Renal pelvis (tissue), 4 donors: ENCODE data around the gene DHFR2. TPM values are rescaled to one million over a fixed set of nuclear protein-coding genes. Genes with fewer than 3 reads are reported as not detected.

Experiments used
- DNase-seq: peaks from one replicate; pipeline ENCODE4 v3.0.0-alpha.2; 2013
- polyA plus RNA-seq, 3 donors: library from polyadenylated mRNA; unstranded; fragments of 120-200 nt; gene quantifications; one replicate each; pipeline ENCODE4 v1.2.1, GENCODE V29; 2013; ENCODE audit not compliant: insufficient read length in 3 of 3

The DHFR2 gene
- polyA plus RNA-seq, 3 donors = 9.0 to 11.7 (median 10.0) TPM

DNA sequence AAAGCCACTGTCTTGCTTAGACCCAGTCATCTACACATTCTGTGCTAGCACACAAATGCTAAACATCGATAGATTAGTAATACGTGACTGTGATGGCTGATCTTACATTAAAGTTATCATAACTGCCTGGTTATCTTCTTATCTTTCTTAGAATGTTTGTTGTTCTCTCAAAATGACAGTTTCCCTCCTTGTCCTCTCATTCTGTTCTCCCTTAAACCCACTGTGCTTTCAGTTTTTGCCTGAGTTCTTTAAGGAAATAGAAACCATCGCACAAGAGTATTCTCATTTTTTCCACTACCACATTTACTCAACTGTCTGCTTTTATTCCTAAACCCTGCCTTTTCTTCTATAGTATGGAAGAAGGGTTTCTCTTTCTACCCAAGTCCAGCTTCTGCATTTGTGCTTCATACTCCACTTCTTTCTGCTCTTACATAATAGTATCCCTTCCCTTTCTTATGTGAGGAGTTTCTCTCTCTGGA, 51.4 kb downstream of the DHFR2 start:
- DNase-seq = no peak

DNA sequence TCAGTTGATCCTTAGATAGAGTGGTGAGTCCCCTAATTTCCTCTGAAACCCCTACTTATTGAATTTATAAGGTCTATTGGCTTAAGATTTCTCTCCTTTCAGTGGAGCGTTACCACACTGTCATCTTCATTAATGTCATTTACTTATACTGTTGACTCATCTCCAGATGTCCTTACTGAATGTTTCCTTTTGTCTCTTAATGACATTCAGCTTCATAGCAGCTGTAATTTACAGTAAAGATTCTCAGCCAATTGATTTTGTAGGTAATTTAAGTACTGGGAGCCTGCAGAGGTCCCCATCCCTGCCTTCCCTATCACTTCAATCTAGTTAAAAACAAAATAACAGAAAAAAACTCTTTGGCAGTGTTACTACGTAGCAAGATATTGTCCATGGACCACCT, 53.1 kb downstream of the DHFR2 start:
- no peak for DNase-seq

DNA sequence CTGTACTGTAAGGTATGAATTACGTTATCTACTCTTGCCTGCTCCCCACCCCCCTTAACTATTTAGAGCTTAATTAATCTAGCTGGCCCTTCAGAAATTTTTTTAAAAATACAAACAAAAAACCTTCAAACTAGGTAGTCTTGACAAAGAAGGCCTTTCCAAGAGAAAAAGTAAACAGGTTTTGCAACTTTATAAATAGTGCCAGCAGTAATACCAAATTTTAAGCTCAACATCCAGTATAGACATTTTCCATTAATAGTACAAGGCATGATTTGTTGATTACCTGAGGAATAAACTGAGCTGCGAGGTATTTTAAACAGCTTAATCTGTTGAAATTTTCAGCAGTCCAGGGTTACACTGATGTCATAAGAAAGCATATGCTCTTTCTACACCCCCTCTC, 54.5 kb downstream of the DHFR2 start:
- no peak for DNase-seq

Other genes with a start within 250 kb of the DHFR2 start
- 10 to 100 TPM; 34.2 to 41.1 (median 39.2) TPM for gene PROS1, start 89.0 kb downstream of the DHFR2 start, polyA plus RNA-seq
- gene ARL13B, start 82.8 kb downstream of the DHFR2 start, polyA plus RNA-seq = 10 to 100 TPM; 17.2 to 19.5 (median 18.0) TPM
- under 1 TPM in 2 of 3 donors, not detected in 1; 0.19 to 0.58 TPM for gene STX19, start 34.3 kb downstream of the DHFR2 start, polyA plus RNA-seq
- gene NSUN3, start 145 bp upstream of the DHFR2 start, polyA plus RNA-seq = 10 to 100 TPM; 10.4 to 12.8 (median 12.6) TPM